GM21717 (cell line): ENCODE measurements around the gene CYTH1.

Experiments used
- ATAC-seq: cut with Tn5 transposase; IDR thresholded peaks from one replicate; pipeline ENCODE4 v1.9.1; 2021; ENCODE audit warnings: mild to moderate bottlenecking, moderate library complexity; ENCODE audit not compliant: unreplicated experiment

CYTH1 gene

GRCh38 chr17:78696016-78696982, 85.8 kb downstream of the CYTH1 start:
- no peak for ATAC-seq

GRCh38 chr17:78694805-78695531, 87.1 kb downstream of the CYTH1 start:
- no peak for ATAC-seq

GRCh38 chr17:78693346-78694083, 88.6 kb downstream of the CYTH1 start:
- ATAC-seq: no peak

- no peak for ATAC-seq
These were observed 89.5 kb downstream of the CYTH1 start for GRCh38 chr17:78692460-78693010.

DNA sequence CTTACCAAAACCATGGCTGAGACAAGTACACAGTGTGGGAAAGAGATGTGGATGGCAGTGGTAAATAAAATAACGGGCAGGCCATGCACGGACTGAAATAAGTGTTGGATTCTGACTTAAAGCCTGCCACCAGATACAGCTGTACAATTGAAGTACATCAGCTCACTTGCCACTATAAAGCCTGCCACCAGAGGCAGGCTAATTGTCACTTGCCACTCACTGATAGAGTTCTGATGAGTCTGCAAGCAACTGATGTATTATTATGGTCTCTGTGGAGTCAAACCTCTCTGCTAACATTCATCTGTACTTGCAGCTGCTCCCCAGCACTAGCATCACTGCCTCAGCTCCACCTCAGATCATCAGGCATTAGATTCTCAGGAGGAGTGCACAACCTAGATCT, 93.0 kb downstream of the CYTH1 start:
- ATAC-seq: no peak

DNA sequence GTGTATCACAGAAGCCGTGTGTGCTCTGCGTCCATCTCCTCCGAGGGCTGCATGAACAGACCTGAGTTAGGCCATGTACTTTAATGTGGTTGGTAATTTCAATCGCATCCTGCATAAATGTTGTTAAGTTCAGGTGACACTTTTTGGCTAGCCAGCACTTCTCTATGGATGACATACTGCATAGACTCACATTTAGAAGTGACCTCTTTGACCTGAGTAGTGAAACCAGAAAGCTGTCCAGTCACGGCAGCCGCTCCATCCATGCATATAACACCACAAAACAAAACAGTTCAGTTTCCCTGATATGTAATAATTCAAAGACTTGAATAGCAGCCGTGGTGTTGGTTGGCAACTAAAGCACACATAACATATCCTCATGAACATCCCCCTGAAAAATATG, 94.1 kb downstream of the CYTH1 start:
- ATAC-seq: no peak

DNA sequence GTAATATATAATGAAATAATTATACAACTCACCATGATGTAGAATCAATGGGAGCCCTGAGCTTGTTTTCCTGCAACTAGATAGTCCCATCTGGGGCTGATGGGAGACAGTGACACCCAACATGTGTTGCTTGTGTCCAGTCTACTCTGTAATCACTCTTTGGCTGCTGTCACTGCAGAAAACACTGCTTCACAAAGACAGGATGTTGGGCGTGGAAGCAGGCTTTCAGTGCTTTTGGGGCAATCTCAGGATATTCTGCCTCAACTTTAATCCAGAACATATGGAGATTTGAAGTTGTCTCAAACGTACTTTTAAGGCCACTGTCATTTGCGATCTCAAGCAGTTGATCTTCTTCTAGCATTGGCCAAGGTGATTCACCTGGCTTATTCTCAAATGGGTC, 94.9 kb downstream of the CYTH1 start:
- no peak for ATAC-seq

DNA sequence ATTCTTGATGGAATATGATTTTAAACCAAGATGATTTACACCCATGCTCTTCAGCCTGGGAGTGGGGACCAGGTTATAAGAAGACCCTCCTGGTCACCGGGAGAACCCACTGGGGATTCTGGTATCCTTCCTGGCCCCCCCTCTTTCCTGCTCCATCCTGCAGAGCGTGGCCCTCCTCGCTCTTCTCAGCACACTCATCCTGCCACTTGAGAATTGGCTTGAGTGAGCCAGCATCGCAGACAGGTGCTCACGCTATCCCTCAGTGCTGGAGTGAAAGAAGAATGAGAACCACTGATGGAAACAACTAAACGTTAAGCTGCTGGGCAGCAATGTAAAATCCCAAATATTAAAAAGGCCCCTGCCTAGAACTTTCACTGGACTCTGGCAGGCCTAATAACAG, 98.0 kb downstream of the CYTH1 start:
- ATAC-seq: no peak

DNA sequence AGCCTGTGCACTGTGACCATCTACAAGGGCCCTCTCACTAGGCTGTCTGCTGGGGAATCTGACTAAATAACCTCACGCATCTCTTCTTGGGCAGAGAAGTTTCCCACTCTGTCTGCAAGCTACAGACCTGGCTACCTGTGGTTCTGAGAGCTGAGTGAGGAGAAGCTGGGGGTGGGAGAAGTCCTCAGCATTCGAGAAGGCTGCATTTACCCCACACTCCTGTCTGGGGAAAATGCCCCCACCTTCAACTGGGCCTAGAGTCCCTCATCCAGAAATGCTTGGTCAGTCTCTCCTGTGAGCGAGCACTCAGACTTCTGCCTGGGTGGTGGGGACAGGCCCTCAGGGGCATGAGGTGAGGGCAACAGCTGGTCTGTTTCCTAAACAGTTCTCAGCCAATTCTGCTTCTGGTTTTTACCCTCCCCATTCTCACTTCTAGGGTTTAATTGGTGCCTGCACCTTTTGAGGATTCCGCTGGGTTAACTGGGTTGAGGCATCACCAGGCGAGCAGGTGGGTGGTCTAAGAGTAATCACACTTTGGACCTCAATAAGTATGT, 98.6 kb downstream of the CYTH1 start:
- ATAC-seq: no peak

GRCh38 chr17:78682363-78682762, 99.7 kb downstream of the CYTH1 start:
- no peak for ATAC-seq

DNA sequence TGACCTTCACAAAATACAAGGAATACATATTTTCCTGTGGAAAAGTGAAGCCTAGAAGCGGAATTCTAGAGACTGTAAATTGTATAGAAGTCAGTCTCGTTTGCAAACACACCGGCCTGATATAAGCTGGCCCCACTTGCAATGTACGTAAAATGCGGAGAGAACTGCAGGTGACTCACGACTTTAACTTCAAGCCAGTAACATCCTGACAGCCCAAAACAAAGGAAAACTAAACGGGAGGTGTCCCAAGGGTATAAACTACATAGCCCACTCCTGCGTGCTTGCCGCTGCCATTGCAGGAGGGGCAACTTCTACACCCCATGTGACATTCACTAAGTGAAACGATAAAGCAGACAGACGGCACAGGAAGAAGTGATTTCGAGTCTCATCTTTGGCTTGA, 101.6 kb downstream of the CYTH1 start:
- ATAC-seq: no peak

GRCh38 chr17:78679495-78680395, 102.3 kb downstream of the CYTH1 start:
- no peak for ATAC-seq

DNA sequence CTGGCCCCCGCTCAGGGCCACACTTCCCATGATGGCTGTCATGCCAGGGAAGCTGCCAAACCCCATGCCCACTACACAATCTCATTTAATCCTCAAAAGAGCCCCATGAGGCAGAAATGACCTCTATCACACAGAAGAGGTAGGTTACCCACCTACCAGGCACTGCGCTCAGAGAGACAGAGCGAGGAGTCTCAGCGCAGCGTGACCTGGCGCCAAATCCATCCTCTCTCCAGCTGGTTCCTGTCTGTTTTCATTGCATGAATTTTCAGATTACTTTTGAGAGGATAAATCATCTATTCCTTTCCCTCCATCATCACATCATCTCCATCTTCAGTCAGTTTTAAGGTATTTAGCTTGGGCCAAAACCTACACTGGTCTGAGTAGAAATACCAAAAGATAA, 103.4 kb downstream of the CYTH1 start:
- no peak for ATAC-seq

DNA sequence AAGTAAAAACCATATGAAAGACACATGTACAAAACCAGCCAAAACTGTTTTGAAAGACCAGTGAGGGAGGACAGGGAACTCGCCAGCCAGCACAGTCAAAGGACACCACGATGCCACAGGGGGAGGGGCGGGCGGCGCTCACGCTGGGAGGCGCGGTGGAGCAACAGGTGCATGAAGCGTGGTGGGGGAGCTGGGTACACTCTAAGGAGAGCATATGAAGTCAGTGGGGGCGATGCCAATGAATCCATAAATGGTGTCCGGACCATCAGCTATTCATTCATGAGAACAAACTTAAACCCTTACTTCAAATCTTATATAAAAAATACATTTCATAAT, 103.9 kb downstream of the CYTH1 start:
- no peak for ATAC-seq

GRCh38 chr17:78677303-78678221, 104.5 kb downstream of the CYTH1 start:
- no peak for ATAC-seq

DNA sequence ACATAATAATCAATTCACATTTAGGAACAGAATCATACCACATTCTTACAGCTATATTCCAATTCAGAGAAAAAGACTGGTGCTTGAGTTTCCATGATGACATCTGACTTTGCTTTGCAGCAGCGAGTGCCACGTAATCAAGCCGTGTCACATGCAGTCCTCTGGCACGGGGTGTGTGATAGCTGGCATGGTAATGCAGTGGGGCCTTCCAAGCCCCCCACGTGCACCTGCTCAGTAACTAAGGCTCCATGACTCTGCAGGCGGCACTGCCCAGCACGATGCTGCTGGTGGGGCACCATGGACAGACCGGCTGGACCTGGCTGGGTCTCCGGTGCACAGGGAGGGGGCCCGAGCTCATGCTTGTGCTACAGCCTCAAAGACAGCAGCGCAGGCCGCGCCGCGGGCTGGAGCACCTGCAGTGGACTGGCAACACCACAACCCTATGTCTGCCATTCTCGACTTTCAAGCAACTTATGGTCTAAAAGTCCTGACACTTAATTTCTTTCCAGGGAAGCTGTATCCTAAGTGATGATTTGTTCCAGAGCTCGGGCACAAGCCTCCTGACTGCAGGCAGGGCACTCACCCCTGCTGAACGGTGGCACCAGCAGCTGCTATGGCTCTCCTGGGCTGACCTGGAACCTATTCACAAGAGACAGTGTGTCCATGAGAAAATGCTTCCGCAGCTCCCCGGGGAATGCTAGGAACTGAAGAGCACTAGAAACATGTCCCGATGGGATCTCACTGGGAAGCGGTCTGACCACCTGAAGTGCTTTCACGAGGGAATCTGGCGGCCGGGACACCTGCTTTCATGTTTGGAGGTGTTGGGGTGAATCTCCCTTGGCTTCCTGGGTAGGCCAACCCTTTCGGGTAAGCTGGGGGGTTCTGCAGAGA, 105.4 kb downstream of the CYTH1 start:
- ATAC-seq: no peak

DNA sequence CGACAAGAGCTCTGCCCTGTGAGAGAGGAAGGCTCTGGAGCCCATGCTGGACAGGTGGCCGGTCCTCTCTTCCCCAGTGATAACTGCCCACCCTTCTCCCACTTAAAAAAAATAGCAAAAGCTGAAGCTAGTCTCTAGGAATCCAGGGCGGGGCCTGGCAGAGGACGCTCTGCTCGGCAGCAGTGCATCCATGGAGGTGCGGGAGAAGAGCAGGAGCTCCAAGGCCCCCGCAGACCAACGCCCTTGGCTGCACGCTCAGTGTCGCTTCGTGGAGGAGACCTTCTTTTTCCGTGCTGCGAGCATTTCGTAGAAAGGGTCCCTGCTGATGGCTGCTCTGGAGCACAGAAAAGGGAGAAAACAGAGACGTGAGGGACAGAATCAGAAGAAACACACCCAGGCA, 106.2 kb downstream of the CYTH1 start:
- no peak for ATAC-seq

DNA sequence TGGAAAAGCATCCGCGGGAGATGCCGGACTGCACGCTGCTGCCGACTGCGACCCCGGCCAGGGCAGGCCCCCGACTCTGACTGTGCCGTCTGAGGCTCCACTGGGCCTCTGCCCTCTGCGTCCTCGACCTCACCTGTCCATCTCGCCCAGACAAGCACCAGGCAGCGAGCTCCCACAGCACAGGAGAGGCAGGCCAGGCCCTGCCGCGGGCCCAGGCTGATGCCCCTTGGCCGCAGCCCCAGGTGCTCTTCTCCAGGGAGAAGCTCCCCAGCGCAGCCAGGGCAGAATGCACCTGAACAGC, 106.8 kb downstream of the CYTH1 start:
- ATAC-seq: no peak
